Activated B cell treated with CpG ODN at 0.5 μM for 24 hours (primary cell): Measurements from ENCODE around the gene NOP53. TPM values are rescaled to one million over a fixed set of nuclear protein-coding genes. Genes with fewer than 3 reads are reported as not detected.
"Not testable (repeated sequence)": the region's sequence is repeated elsewhere in the genome, so short reads cannot be mapped to it uniquely, and the experiment has no call there.

Source experiments
- ATAC-seq: fragments of 200-7000 bp; cut with Tn5 transposase; one replicate; pipeline ENCODE4 v1.10.0; 2021; ENCODE audit warnings: low read depth, mild to moderate bottlenecking, moderate library complexity
- CTCF ChIA-PET: fragments of 350-600 bp; sonication (Branson Sonifier 250); formaldehyde crosslinking; loops from one replicate; lab custom pipeline; 2021; ENCODE audit warnings: antibody characterized with exemption; lab: Charles Lee
- POLR2A ChIA-PET: fragments of 350-600 bp; sonication (Branson Sonifier 250); formaldehyde crosslinking; loops from one replicate; lab custom pipeline; 2021; ENCODE audit warnings: antibody characterized with exemption; lab: Charles Lee
- DNase-seq: peaks from one replicate; pipeline ENCODE4 v3.0.0; 2022
- H3K27ac Mint-ChIP-seq: one replicate; pipeline ENCODE4 v1.8.0; 2020; ENCODE audit warnings: mixed read lengths
- H3K27me3 Mint-ChIP-seq: one replicate; pipeline ENCODE4 v1.8.0; 2021; ENCODE audit warnings: mixed read lengths
- H3K36me3 Mint-ChIP-seq: one replicate; pipeline ENCODE4 v1.8.0; 2021; ENCODE audit warnings: low read depth, mixed read lengths
- H3K4me1 Mint-ChIP-seq: one replicate; pipeline ENCODE4 v1.8.0; 2021; ENCODE audit warnings: mixed read lengths
- H3K4me3 Mint-ChIP-seq: one replicate; pipeline ENCODE4 v1.8.0; 2020; ENCODE audit warnings: mild to moderate bottlenecking, mixed read lengths
- H3K9me3 Mint-ChIP-seq: one replicate; pipeline ENCODE4 v1.8.0; 2020; ENCODE audit warnings: mixed read lengths
- CTCF ChIP-seq: fragments of 200-600 bp; IDR thresholded peaks from one replicate; pipeline ENCODE4 v1.8.0; 2022; ENCODE audit warnings: antibody characterized with exemption, mild to moderate bottlenecking
- intact Hi-C: fragments of 100-400 bp; cut with micrococcal nuclease; formaldehyde crosslinking; loops from one replicate; pipeline ENCODE4 v1.15.1; 2024
- total RNA-seq: library from RNA; stranded (reverse); gene quantifications from 2 replicates; pipeline ENCODE4 v1.2.3, GENCODE V29; 2022

Gene NOP53
- total RNA-seq, 1 donor from 2014 or later: 695 TPM

GRCh38 chr19:47758443-47758804 is 13.1 kb downstream of the NOP53 start:
- intact Hi-C loops: no loop called here
- POLR2A ChIA-PET: no interaction called here
- H3K9me3 Mint-ChIP-seq: peaks cover 3% of the 10 kb centered on the region
- no peak overlapping the region for H3K4me3 Mint-ChIP-seq
- DNase-seq (no peak), ATAC-seq (no peak)
- H3K27me3 Mint-ChIP-seq: no peaks in the 10 kb centered on the region
- CTCF ChIA-PET: no interaction called here
- H3K36me3 Mint-ChIP-seq: peaks cover 52% of the 10 kb centered on the region
- H3K4me1 Mint-ChIP-seq: no peaks in the 10 kb centered on the region
- no peak overlapping the region for H3K27ac Mint-ChIP-seq
- no peak for TF ChIP-seq CTCF

GRCh38 chr19:47760632-47760999 is 15.3 kb downstream of the NOP53 start:
- Mint-ChIP-seq H3K9me3 (peaks cover 3% of the 10 kb centered on the region), H3K27ac (no peak overlapping the region), H3K36me3 (peaks cover 38% of the 10 kb centered on the region), H3K4me1 (no peaks in the 10 kb centered on the region), H3K27me3 (no peaks in the 10 kb centered on the region), H3K4me3 (no peak overlapping the region)
- no peak for ATAC-seq
- ChIA-PET CTCF (interaction anchor here (0.9 kb wide), 1 partner anchor 32 kb away, joined by 5 read pairs; no protein-coding TSS in a partner anchor), POLR2A (no interaction called here)
- no peak for TF ChIP-seq CTCF
- intact Hi-C loops: no loop called here
- no peak for DNase-seq

GRCh38 chr19:47761566-47761965 is 16.2 kb downstream of the NOP53 start:
- ATAC-seq: no peak
- no peak for DNase-seq
- H3K27ac Mint-ChIP-seq: no peak overlapping the region
- H3K36me3 Mint-ChIP-seq: peaks cover 29% of the 10 kb centered on the region
- no peak for TF ChIP-seq CTCF
- H3K4me1 Mint-ChIP-seq: no peaks in the 10 kb centered on the region
- H3K27me3 Mint-ChIP-seq: no peaks in the 10 kb centered on the region
- H3K9me3 Mint-ChIP-seq: peaks cover 3% of the 10 kb centered on the region
- CTCF ChIA-PET: no interaction called here
- intact Hi-C loops: no loop called here
- H3K4me3 Mint-ChIP-seq: no peak overlapping the region
- POLR2A ChIA-PET: no interaction called here

GRCh38 chr19:47762151-47762550 is 16.8 kb downstream of the NOP53 start:
- no peaks in the 10 kb centered on the region for H3K4me1 Mint-ChIP-seq
- no peak for TF ChIP-seq CTCF

GRCh38 chr19:47762615-47763308 is 17.4 kb downstream of the NOP53 start:
- Mint-ChIP-seq H3K4me3 (no peak overlapping the region), H3K4me1 (no peaks in the 10 kb centered on the region), H3K27me3 (no peaks in the 10 kb centered on the region), H3K9me3 (peaks cover 3% of the 10 kb centered on the region), H3K36me3 (peaks cover 17% of the 10 kb centered on the region), H3K27ac (no peak overlapping the region)
- no peak for TF ChIP-seq CTCF
- CTCF ChIA-PET: no interaction called here
- DNase-seq: no peak
- intact Hi-C loops: no loop called here
- ATAC-seq: no peak
- POLR2A ChIA-PET: no interaction called here

More at GRCh38 chr19:47762151-47762550, 16.8 kb downstream of the NOP53 start:
- intact Hi-C loops: no loop called here
- no peak for ATAC-seq
- Mint-ChIP-seq H3K9me3 (peaks cover 3% of the 10 kb centered on the region), H3K4me3 (no peak overlapping the region), H3K36me3 (peaks cover 24% of the 10 kb centered on the region), H3K27ac (no peak overlapping the region), H3K27me3 (no peaks in the 10 kb centered on the region)
- DNase-seq: no peak
- CTCF ChIA-PET: no interaction called here
- POLR2A ChIA-PET: no interaction called here

GRCh38 chr19:47764705-47765104 is 19.4 kb downstream of the NOP53 start:
- H3K4me1 Mint-ChIP-seq, H3K27ac Mint-ChIP-seq, H3K27me3 Mint-ChIP-seq, H3K4me3 Mint-ChIP-seq, intact Hi-C loops, H3K9me3 Mint-ChIP-seq, DNase-seq, H3K36me3 Mint-ChIP-seq, ATAC-seq: not testable (repeated sequence)
- ChIA-PET POLR2A (interaction anchor here (0.6 kb wide), 2 partner anchors 264 to 489 kb away, joined by 3 to 8 read pairs; no protein-coding TSS in a partner anchor), CTCF (interaction anchor here (2.5 kb wide), 1 partner anchor 25 kb away, joined by 9 read pairs; no protein-coding TSS in a partner anchor)
